Vagina (tissue), 2 donors: ENCODE measurements around the gene CNTNAP5. TPM values are rescaled to one million over a fixed set of nuclear protein-coding genes. Genes with fewer than 3 reads are reported as not detected.

ENCODE experiments used
- DNase-seq, 2 donors: peaks; one replicate each; pipeline ENCODE4 v3.0.0-alpha.2; 2017; ENCODE audit errors: extremely low spot score in 2 of 2
- H3K27ac ChIP-seq: fragments of 200-600 bp; sonication (generic); one replicate; pipeline ENCODE4 v1.5.1; 2019
- H3K27me3 ChIP-seq: fragments of 200-600 bp; sonication (generic); one replicate; pipeline ENCODE4 v1.5.1; 2019
- H3K36me3 ChIP-seq, 2 donors: fragments of 200-600 bp; sonication (generic); one replicate each; pipeline ENCODE4 v1.5.1; 2017 to 2019
- H3K4me1 ChIP-seq: fragments of 200-600 bp; sonication (generic); one replicate; pipeline ENCODE4 v1.5.1; 2019
- H3K4me3 ChIP-seq, 2 donors: fragments of 200-600 bp; sonication (generic); 1 replicate in 1 of 2; 2 replicates in 1 of 2; pipeline ENCODE4 v1.5.1; 2016 to 2019
- H3K9me3 ChIP-seq: fragments of 200-600 bp; sonication (generic); one replicate; pipeline ENCODE4 v1.5.1; 2019
- CTCF ChIP-seq, 3 experiments: fragments of 450-650 bp in 2 of 3; fragments of 200-600 bp in 1 of 3; sonication (generic) in 1 of 3; IDR thresholded peaks; one replicate each; pipeline ENCODE4 v1.5.1; 2017 to 2019; ENCODE audit warnings: antibody characterized with exemption in 3 of 3, mild to moderate bottlenecking in 2 of 3, moderate library complexity in 2 of 3
- POLR2A ChIP-seq, 2 donors: fragments of 450-650 bp; IDR thresholded peaks; one replicate each; pipeline ENCODE4 v1.6.1; 2017; ENCODE audit warnings: antibody characterized with exemption in 2 of 2, mild to moderate bottlenecking in 2 of 2, moderate library complexity in 2 of 2
- POLR2AphosphoS5 ChIP-seq, 2 donors: sonication (generic); formaldehyde crosslinking; IDR thresholded peaks; one replicate each; pipeline ENCODE4 v1.9.0; 2017; ENCODE audit warnings: antibody characterized with exemption in 2 of 2, mild to moderate bottlenecking in 2 of 2, low read depth in 1 of 2; ENCODE audit not compliant: insufficient read depth in 1 of 2
- intact Hi-C: fragments of 100-400 bp; cut with DNase I; formaldehyde crosslinking; loops from one replicate; pipeline ENCODE4 v1.15.1; 2023
- small RNA-seq: library from RNA; depleted of rRNA; stranded (forward); fragments of <200 nt; gene quantifications from one replicate; pipeline ENCODE3, GENCODE V24; 2016
- total RNA-seq: library from RNA; depleted of rRNA; stranded (reverse); fragments of >200 nt; gene quantifications from one replicate; pipeline ENCODE4 v1.2.3, GENCODE V29; 2016

The CNTNAP5 gene
- total RNA-seq, 1 donor from 2014 or later = not detected

- TF ChIP-seq POLR2A (IDR thresholded peaks at IDR 0.05) (no peak), CTCF (IDR thresholded peaks at IDR 0.05) (no peak), POLR2AphosphoS5 (IDR thresholded peaks at IDR 0.05; ENCODE audit: insufficient read depth in 1 of 2, low read depth in 1 of 2) (no peak)
- no peak overlapping the region for H3K27ac ChIP-seq
- no peaks in the 10 kb centered on the region for H3K36me3 ChIP-seq
- no peaks in the 10 kb centered on the region for H3K4me1 ChIP-seq
- H3K9me3 ChIP-seq = no peaks in the 10 kb centered on the region
- no peak for DNase-seq
- H3K27me3 ChIP-seq = no peaks in the 10 kb centered on the region
- intact Hi-C loops = no loop called here
- no peak overlapping the region for H3K4me3 ChIP-seq
Measured at GRCh38 chr2:124959581-124959980, 934.5 kb downstream of the CNTNAP5 start.

GRCh38 chr2:124961132-124961531, 936.0 kb downstream of the CNTNAP5 start:
- Histone ChIP-seq H3K27ac (no peak overlapping the region), H3K9me3 (no peaks in the 10 kb centered on the region), H3K36me3 (no peaks in the 10 kb centered on the region), H3K4me1 (no peaks in the 10 kb centered on the region), H3K27me3 (no peaks in the 10 kb centered on the region), H3K4me3 (no peak overlapping the region)
- TF ChIP-seq CTCF (IDR thresholded peaks at IDR 0.05) = no peak
- TF ChIP-seq POLR2AphosphoS5 (IDR thresholded peaks at IDR 0.05; ENCODE audit: insufficient read depth in 1 of 2, low read depth in 1 of 2) = no peak
- no peak for TF ChIP-seq POLR2A (IDR thresholded peaks at IDR 0.05)
- no peak for DNase-seq
- intact Hi-C loops = no loop called here

Small RNA genes lying within 50 kb of the gene (small RNA-seq; reads per million reads assigned to genes)
- gene AC019159.1 = not detected
- not detected for gene MTND5P22
- gene RNA5SP102 = not detected
